ENCODE data around the gene RBFOX1.

- TF ChIP-seq CTCF (IDR thresholded peaks at IDR 0.05): no peak
- no peak for TF ChIP-seq POLR2A (IDR thresholded peaks at IDR 0.05)
Observed at GRCh38 chr16:7550096-7550495, 217.5 kb downstream of the RBFOX1 start.

Data from heart left ventricle (tissue), 13 donors.